Astrocyte (in vitro differentiated cells and primary cell): ENCODE results near the gene ST6GALNAC3.

Experiments
- CTCF ChIP-seq: IDR thresholded peaks from 2 replicates; pipeline ENCODE4 v1.5.1; 2011; ENCODE audit warnings: low read depth, mild to moderate bottlenecking, inconsistent platforms, low read length, moderate library complexity; ENCODE audit not compliant: insufficient read depth
- EZH2 ChIP-seq: IDR thresholded peaks from 2 replicates; pipeline ENCODE4 v1.6.1; 2012; ENCODE audit warnings: mild to moderate bottlenecking, low read length, inconsistent platforms; ENCODE audit not compliant: insufficient read depth

DNA sequence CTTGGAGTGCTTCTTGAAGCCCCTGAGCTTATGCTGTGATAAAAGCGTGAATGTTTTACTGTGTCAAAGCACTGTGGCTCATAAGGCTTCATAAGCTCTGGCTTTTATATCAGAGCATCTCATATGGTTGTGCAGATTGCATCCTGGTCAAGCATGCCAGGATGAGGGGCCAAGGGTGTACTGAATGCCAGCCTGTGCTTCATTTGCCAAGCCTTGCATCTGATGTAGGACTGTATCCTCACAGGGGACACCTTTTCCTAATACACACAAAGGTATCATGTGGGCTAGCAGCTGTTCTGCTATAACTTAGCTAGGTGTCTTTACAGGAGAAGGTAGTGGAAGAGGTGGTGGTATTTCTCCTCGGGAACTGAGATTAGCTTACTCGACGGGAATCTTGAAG lies 134.7 kb downstream of the ST6GALNAC3 start:
- TF ChIP-seq EZH2: no peak
- TF ChIP-seq CTCF: no peak
